Measurements from ENCODE around the gene PRAC1. TPM values are rescaled to one million over a fixed set of nuclear protein-coding genes. Genes with fewer than 3 reads are reported as not detected.

Gene PRAC1
- total RNA-seq, 1 experiment from 2014 or later = not detected

GRCh38 chr17:48759288-48759687 is 37.0 kb upstream of the PRAC1 start:
- H3K4me1 ChIP-seq (replicated peaks; ENCODE audit: insufficient read depth) = no peaks in the 10 kb centered on the region
- no peak overlapping the region for H2AFZ ChIP-seq
- ChIA-PET POLR2A (ENCODE audit: unreplicated experiment) (interaction anchor here (0.6 kb wide), 1 partner anchor 178 kb away, joined by 5 read pairs; no protein-coding TSS in a partner anchor), CTCF (no interaction called here)
- no peaks in the 10 kb centered on the region for H3K79me2 ChIP-seq (ENCODE audit: low read depth)
- TF ChIP-seq EZH2 (IDR thresholded peaks at IDR 0.05; ENCODE audit: low read depth) = no peak
- TF ChIP-seq, protein P1, sequence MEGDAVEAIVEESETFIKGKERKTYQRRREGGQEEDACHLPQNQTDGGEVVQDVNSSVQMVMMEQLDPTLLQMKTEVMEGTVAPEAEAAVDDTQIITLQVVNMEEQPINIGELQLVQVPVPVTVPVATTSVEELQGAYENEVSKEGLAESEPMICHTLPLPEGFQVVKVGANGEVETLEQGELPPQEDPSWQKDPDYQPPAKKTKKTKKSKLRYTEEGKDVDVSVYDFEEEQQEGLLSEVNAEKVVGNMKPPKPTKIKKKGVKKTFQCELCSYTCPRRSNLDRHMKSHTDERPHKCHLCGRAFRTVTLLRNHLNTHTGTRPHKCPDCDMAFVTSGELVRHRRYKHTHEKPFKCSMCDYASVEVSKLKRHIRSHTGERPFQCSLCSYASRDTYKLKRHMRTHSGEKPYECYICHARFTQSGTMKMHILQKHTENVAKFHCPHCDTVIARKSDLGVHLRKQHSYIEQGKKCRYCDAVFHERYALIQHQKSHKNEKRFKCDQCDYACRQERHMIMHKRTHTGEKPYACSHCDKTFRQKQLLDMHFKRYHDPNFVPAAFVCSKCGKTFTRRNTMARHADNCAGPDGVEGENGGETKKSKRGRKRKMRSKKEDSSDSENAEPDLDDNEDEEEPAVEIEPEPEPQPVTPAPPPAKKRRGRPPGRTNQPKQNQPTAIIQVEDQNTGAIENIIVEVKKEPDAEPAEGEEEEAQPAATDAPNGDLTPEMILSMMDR (conservative IDR thresholded peaks at IDR 0.05) = no peak
- H3K9me2 ChIP-seq (ENCODE audit: insufficient read depth) = no peaks in the 10 kb centered on the region
- peaks cover 96% of the 10 kb centered on the region for H3K27me3 ChIP-seq (ENCODE audit: insufficient read depth, low read depth)
- no peaks in the 10 kb centered on the region for H3F3A ChIP-seq (ENCODE audit: insufficient read depth, low read depth)
- BruUV-seq (replicated peaks) = no TSS peak
- no peak overlapping the region for H3K27ac ChIP-seq
- H3K36me3 ChIP-seq (ENCODE audit: low read depth) = no peaks in the 10 kb centered on the region
- H3K4me3 ChIP-seq = no peak overlapping the region
- no peaks in the 10 kb centered on the region for H3K9me3 ChIP-seq (ENCODE audit: insufficient read depth, low read depth)
- H4K20me1 ChIP-seq (ENCODE audit: insufficient read depth) = no peaks in the 10 kb centered on the region
- H3K4me2 ChIP-seq = no peak overlapping the region
- intact Hi-C loops (cut with micrococcal nuclease; ENCODE audit: unreplicated experiment) = no loop called here
- no peak for DNase-seq

DNA sequence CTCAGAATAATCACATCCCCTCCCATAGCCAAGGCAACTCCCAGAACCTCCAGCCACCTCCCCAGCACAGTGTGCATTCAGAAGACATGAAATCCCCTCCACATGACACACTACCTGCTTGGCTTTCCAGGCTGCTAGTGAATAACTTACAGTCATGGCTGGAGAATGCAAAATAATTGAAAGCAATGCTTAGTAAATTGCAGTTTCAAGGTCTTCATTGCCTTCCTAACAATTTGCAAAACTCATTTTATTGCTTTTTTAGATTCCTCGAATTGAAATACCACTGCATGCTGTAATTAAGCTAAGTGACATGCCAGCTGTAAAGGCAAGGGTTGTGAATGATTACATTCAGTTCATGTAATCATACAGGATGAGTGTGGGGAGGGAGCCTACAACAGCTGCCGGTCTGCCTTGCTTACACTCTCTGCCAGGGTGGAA is 35.2 kb upstream of the PRAC1 start:
- H3K9me2 ChIP-seq (ENCODE audit: insufficient read depth) = no peaks in the 10 kb centered on the region
- intact Hi-C loops (cut with micrococcal nuclease; ENCODE audit: unreplicated experiment) = no loop called here
- H3K9me3 ChIP-seq (ENCODE audit: insufficient read depth, low read depth) = no peaks in the 10 kb centered on the region
- CTCF ChIA-PET = no interaction called here
- H3K36me3 ChIP-seq (ENCODE audit: low read depth) = no peaks in the 10 kb centered on the region
- no peaks in the 10 kb centered on the region for H3K4me1 ChIP-seq (replicated peaks; ENCODE audit: insufficient read depth)
- H4K20me1 ChIP-seq (ENCODE audit: insufficient read depth) = no peaks in the 10 kb centered on the region
- no TSS peak for BruUV-seq (replicated peaks)
- no peak overlapping the region for H3K27ac ChIP-seq
- no peak for TF ChIP-seq EZH2 (IDR thresholded peaks at IDR 0.05; ENCODE audit: low read depth)
- TF ChIP-seq, protein P1 (conservative IDR thresholded peaks at IDR 0.05) = no peak
- H2AFZ ChIP-seq = no peak overlapping the region
- no peaks in the 10 kb centered on the region for H3K79me2 ChIP-seq (ENCODE audit: low read depth)
- DNase-seq = no peak
- peaks cover 96% of the 10 kb centered on the region for H3K27me3 ChIP-seq (ENCODE audit: insufficient read depth, low read depth)
- H3F3A ChIP-seq (ENCODE audit: insufficient read depth, low read depth) = no peaks in the 10 kb centered on the region
- H3K4me3 ChIP-seq = no peak overlapping the region
- POLR2A ChIA-PET (ENCODE audit: unreplicated experiment) = no interaction called here
- H3K4me2 ChIP-seq = no peak overlapping the region

GRCh38 chr17:48756830-48757251 is 34.5 kb upstream of the PRAC1 start:
- TF ChIP-seq EZH2 (IDR thresholded peaks at IDR 0.05; ENCODE audit: low read depth) = no peak
- TF ChIP-seq, protein P1 (conservative IDR thresholded peaks at IDR 0.05) = no peak
- Histone ChIP-seq H3K79me2 (ENCODE audit: low read depth) (no peaks in the 10 kb centered on the region), H4K20me1 (ENCODE audit: insufficient read depth) (no peaks in the 10 kb centered on the region), H3F3A (ENCODE audit: insufficient read depth, low read depth) (no peaks in the 10 kb centered on the region), H3K9me2 (ENCODE audit: insufficient read depth) (no peaks in the 10 kb centered on the region), H3K4me3 (no peak overlapping the region), H3K27me3 (ENCODE audit: insufficient read depth, low read depth) (peaks cover 96% of the 10 kb centered on the region), H2AFZ (no peak overlapping the region), H3K36me3 (ENCODE audit: low read depth) (no peaks in the 10 kb centered on the region), H3K4me2 (no peak overlapping the region), H3K27ac (no peak overlapping the region), H3K4me1 (replicated peaks; ENCODE audit: insufficient read depth) (no peaks in the 10 kb centered on the region), H3K9me3 (ENCODE audit: insufficient read depth, low read depth) (no peaks in the 10 kb centered on the region)
- ChIA-PET CTCF (no interaction called here), POLR2A (ENCODE audit: unreplicated experiment) (no interaction called here)
- no peak for DNase-seq
- intact Hi-C loops (cut with micrococcal nuclease; ENCODE audit: unreplicated experiment) = no loop called here
- BruUV-seq (replicated peaks) = no TSS peak
